ENCODE data around the gene CEP55. TPM values are rescaled to one million over a fixed set of nuclear protein-coding genes. Genes with fewer than 3 reads are reported as not detected.

Gene CEP55
- total and polyA plus RNA-seq, 12 donors: 0.32 to 7.7 (median 1.2) TPM

- 69 to 79% (median 73%) methylated on average over 8 of the region's 8 CpGs for WGBS, 4 donors
- intact Hi-C loops (cut with DNase I): loop anchor here (2.0 to 10.0 kb wide), 2 partner anchors 121 to 125 kb away; no protein-coding TSS in a partner anchor
These were observed 57.3 kb downstream of the CEP55 start for GRCh38 chr10:93553482-93554315.

DNA sequence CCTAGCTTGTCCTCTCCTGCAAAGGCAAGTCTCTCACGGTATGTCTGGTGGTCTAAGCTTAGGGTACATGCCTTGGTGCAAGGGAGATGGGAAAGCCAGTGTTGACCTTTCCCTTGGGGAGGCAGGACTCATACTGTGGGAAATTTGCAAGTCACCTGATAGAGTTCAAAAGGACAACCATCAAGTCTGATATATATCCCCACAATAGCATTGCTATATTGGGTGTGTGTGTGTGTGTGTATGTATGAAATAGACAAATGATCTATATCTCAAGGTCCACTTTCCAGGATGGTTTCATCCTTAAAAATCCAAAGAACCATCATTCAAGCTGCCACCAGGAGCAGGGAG lies 57.9 kb downstream of the CEP55 start:
- no peak for TF ChIP-seq POLR2A (IDR thresholded peaks at IDR 0.05)
- no peak for TF ChIP-seq CTCF (IDR thresholded peaks at IDR 0.05)
- Histone ChIP-seq H3K4me3 (no peak overlapping the region), H3K36me3 (replicated peaks in 1 of 2) (no peaks in the 10 kb centered on the region), H3K27ac (no peak overlapping the region), H3K27me3 (no peaks in the 10 kb centered on the region), H3K4me1 (replicated peaks in 1 of 2) (no peaks in the 10 kb centered on the region), H3K9me3 (replicated peaks in 1 of 3) (no peaks in the 10 kb centered on the region)
- WGBS, 4 donors: 60 to 85% (median 79%) methylated on average over 1 of the region's 1 CpG
- no peak for DNase-seq
- intact Hi-C loops (cut with DNase I): loop anchor here in 1 of 2 donors (10.0 kb wide), 1 partner anchor 121 kb away; no protein-coding TSS in a partner anchor

More at GRCh38 chr10:93553482-93554315, 57.3 kb downstream of the CEP55 start:
- no peak overlapping the region for H3K4me3 ChIP-seq
- TF ChIP-seq CTCF (IDR thresholded peaks at IDR 0.05): no peak
- no peak for TF ChIP-seq POLR2A (IDR thresholded peaks at IDR 0.05)
- no peaks in the 10 kb centered on the region for H3K9me3 ChIP-seq (replicated peaks in 1 of 3)
- no peaks in the 10 kb centered on the region for H3K4me1 ChIP-seq (replicated peaks in 1 of 2)
- H3K36me3 ChIP-seq (replicated peaks in 1 of 2): no peaks in the 10 kb centered on the region
- H3K27ac ChIP-seq: no peak overlapping the region
- no peaks in the 10 kb centered on the region for H3K27me3 ChIP-seq
- no peak for DNase-seq

GRCh38 chr10:93554760-93555432 lies 58.5 kb downstream of the CEP55 start:
- Histone ChIP-seq H3K27me3 (no peaks in the 10 kb centered on the region), H3K27ac (peak overlapping the region in 1 of 5 donors; percentile 45), H3K36me3 (replicated peaks in 1 of 2) (no peaks in the 10 kb centered on the region), H3K4me1 (replicated peaks in 1 of 2) (no peaks in the 10 kb centered on the region), H3K9me3 (replicated peaks in 1 of 3) (no peaks in the 10 kb centered on the region), H3K4me3 (no peak overlapping the region)
- WGBS, 4 donors: 43 to 49% (median 45%) methylated on average over 9 to 14 of the region's 14 CpGs
- TF ChIP-seq POLR2A (IDR thresholded peaks at IDR 0.05) (no peak), CTCF (IDR thresholded peaks at IDR 0.05) (peak; percentile 60 to 76 (median 68))
- peak; percentile 71 to 89 (median 81) for DNase-seq
- intact Hi-C loops (cut with DNase I): loop anchor here in 1 of 2 donors (10.0 kb wide), 1 partner anchor 120 kb away; no protein-coding TSS in a partner anchor

DNA sequence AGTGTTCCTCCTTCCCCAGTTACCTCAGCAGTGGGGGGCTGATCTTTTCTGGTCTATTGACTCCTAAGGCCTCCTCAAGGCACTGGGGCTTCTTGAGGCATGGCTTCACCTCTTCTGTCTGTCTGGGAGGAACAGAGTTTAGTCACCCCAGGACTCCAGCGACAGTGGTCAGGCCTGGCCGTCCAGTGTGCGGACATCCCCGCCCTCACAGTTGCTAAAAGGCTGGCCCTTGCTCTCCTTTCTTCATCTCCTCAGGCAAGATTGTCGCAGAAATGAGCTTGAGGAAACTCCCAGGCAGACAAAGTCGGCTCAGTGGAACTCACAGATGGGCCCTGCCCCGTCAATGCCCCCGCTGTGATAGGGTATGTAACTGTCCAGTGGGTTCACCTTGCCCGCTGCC lies 63.1 kb downstream of the CEP55 start:
- no peak for DNase-seq
- Histone ChIP-seq H3K36me3 (replicated peaks in 1 of 2) (no peaks in the 10 kb centered on the region), H3K27ac (no peak overlapping the region), H3K4me3 (no peak overlapping the region), H3K9me3 (replicated peaks in 1 of 3) (no peaks in the 10 kb centered on the region), H3K27me3 (no peaks in the 10 kb centered on the region), H3K4me1 (replicated peaks in 1 of 2) (no peaks in the 10 kb centered on the region)
- intact Hi-C loops (cut with DNase I): loop anchor here in 1 of 2 donors (10.0 kb wide), 1 partner anchor 115 kb away; no protein-coding TSS in a partner anchor
- TF ChIP-seq POLR2A (IDR thresholded peaks at IDR 0.05) (no peak), CTCF (IDR thresholded peaks at IDR 0.05) (no peak)
- WGBS, 4 donors: 93 to 97% (median 93%) methylated on average over 5 to 9 of the region's 9 CpGs
